DMS79 treated with DMSO at 0.1 percent for 48 hours (cell line): ENCODE results near the gene LAMC2.
"Not testable (repeated sequence)": the region's sequence is repeated elsewhere in the genome, so short reads cannot be mapped to it uniquely, and the experiment has no call there.

Source experiments
- DNase-seq: peaks from one replicate; lab custom pipeline; 2025; lab: John Stamatoyannopoulos, UW

The LAMC2 gene

GRCh38 chr1:183263886-183264602 is 78.0 kb downstream of the LAMC2 start:
- no peak for DNase-seq

GRCh38 chr1:183267646-183268431 is 81.8 kb downstream of the LAMC2 start:
- DNase-seq: no peak

GRCh38 chr1:183270541-183271141 is 84.6 kb downstream of the LAMC2 start:
- DNase-seq: no peak

- DNase-seq: no peak
Measured at GRCh38 chr1:183272390-183272848, 86.4 kb downstream of the LAMC2 start.

- DNase-seq: no peak
Measured at GRCh38 chr1:183273300-183273699, 87.2 kb downstream of the LAMC2 start.

- DNase-seq: not testable (repeated sequence)
Measured at GRCh38 chr1:183273984-183274383, 87.9 kb downstream of the LAMC2 start.

GRCh38 chr1:183274836-183275235 is 88.8 kb downstream of the LAMC2 start:
- DNase-seq: no peak

- no peak for DNase-seq
Measured at GRCh38 chr1:183275322-183275721, 89.3 kb downstream of the LAMC2 start.

- no peak for DNase-seq
Measured at GRCh38 chr1:183276386-183277080, 90.5 kb downstream of the LAMC2 start.

GRCh38 chr1:183277821-183278738 is 92.0 kb downstream of the LAMC2 start:
- no peak for DNase-seq

GRCh38 chr1:183278739-183279591 is 92.9 kb downstream of the LAMC2 start:
- DNase-seq: no peak

GRCh38 chr1:183279835-183280234 is 93.8 kb downstream of the LAMC2 start:
- no peak for DNase-seq

GRCh38 chr1:183281039-183281438 is 95.0 kb downstream of the LAMC2 start:
- no peak for DNase-seq

- peak; percentile 76 for DNase-seq
Measured at GRCh38 chr1:183281553-183282091, 95.6 kb downstream of the LAMC2 start.

- no peak for DNase-seq
Measured at GRCh38 chr1:183282101-183282855, 96.2 kb downstream of the LAMC2 start.

- no peak for DNase-seq
Measured at GRCh38 chr1:183283286-183283685, 97.2 kb downstream of the LAMC2 start.

- no peak for DNase-seq
Measured at GRCh38 chr1:183284086-183284485, 98.0 kb downstream of the LAMC2 start.

GRCh38 chr1:183285256-183285655 is 99.2 kb downstream of the LAMC2 start:
- no peak for DNase-seq

- no peak for DNase-seq
Measured at GRCh38 chr1:183285746-183286145, 99.7 kb downstream of the LAMC2 start.
